HCT116 (cell line): ENCODE results near the gene FGF14. TPM values are rescaled to one million over a fixed set of nuclear protein-coding genes. Genes with fewer than 3 reads are reported as not detected.

ENCODE experiments used
- ATAC-seq: fragments of 200-7000 bp; cut with Tn5 transposase; 2 replicates; pipeline ENCODE4 v1.9.1; 2020; ENCODE audit warnings: mild to moderate bottlenecking, moderate library complexity
- BruUV-seq: library from RNA; stranded (reverse); fragments of 400-500 nt; replicated peaks from 2 replicates; lab custom pipeline; 2021; lab: Mats Ljungman, UMichigan
- CTCF ChIA-PET: fragments of 300-600 bp; sonication (Branson Sonifier 250); formaldehyde crosslinking; loops from one replicate; lab custom pipeline; 2021; ENCODE audit warnings: antibody characterized with exemption; lab: Charles Lee
- POLR2A ChIA-PET: fragments of 300-600, 350-600 bp; sonication (Branson Sonifier 250); formaldehyde crosslinking; loops from one replicate; lab custom pipeline; 2021; ENCODE audit warnings: antibody characterized with exemption; lab: Charles Lee
- RAD21 ChIA-PET, 2 experiments: fragments of 300-600 bp; sonication (Branson Sonifier 250); formaldehyde crosslinking; loops; one replicate each; lab custom pipeline; 2023; ENCODE audit warnings: low total read pairs in 2 of 2; ENCODE audit not compliant: uncharacterized antibody in 2 of 2, unreplicated experiment in 2 of 2, low non-redundant PET in 1 of 2; lab: Charles Lee
- DNase-seq: peaks from one replicate; pipeline ENCODE4 v3.0.0-alpha.2; 2010; ENCODE audit warnings: low read depth, low spot score
- H2AFZ ChIP-seq: fragments of 200-600 bp; shearing (Covaris generic), sonication (generic); 2 replicates; pipeline ENCODE4 v1.6.1; 2017; ENCODE audit warnings: low read depth, mixed run types, mixed read lengths, antibody characterized with exemption, low read length; ENCODE audit not compliant: poor library complexity, severe bottlenecking
- H3K27ac ChIP-seq: 2 replicates; pipeline ENCODE4 v1.5.1; 2012; ENCODE audit warnings: low read depth, low read length
- H3K27me3 ChIP-seq: fragments of 200-600 bp; sonication (generic); 2 replicates; pipeline ENCODE4 v1.6.1; 2016; ENCODE audit warnings: mixed run types, low read length, mixed read lengths; ENCODE audit not compliant: insufficient read depth
- H3K36me3 ChIP-seq, 2 experiments: fragments of 200-500 bp in 1 of 2; fragments of 200-600 bp in 1 of 2; sonication (Bioruptor generic) in 1 of 2; sonication (generic) in 1 of 2; 2 replicates each; pipeline versions ENCODE4 v1.5.1 to v1.6.1; 2014 to 2016; ENCODE audit warnings: low read length in 2 of 2, inconsistent platforms in 1 of 2, mixed read lengths in 1 of 2, mixed run types in 1 of 2; ENCODE audit not compliant: insufficient read depth in 2 of 2, control insufficient read depth in 1 of 2
- H3K4me1 ChIP-seq, 2 experiments: fragments of 200-600 bp in 1 of 2; sonication (generic) in 1 of 2; 2 replicates each; pipeline versions ENCODE4 v1.5.1 to v1.6.1; 2012 to 2017; ENCODE audit warnings: low read length in 2 of 2, inconsistent platforms in 1 of 2, mild to moderate bottlenecking in 1 of 2, mixed read lengths in 1 of 2, mixed run types in 1 of 2, moderate library complexity in 1 of 2; ENCODE audit not compliant: insufficient read depth in 2 of 2, control insufficient read depth in 1 of 2
- H3K4me2 ChIP-seq: fragments of 200-600 bp; sonication (generic); 2 replicates; pipeline ENCODE4 v1.6.1; 2017; ENCODE audit warnings: mixed run types, low read length, mixed read lengths
- H3K4me3 ChIP-seq, 2 experiments: fragments of 200-600 bp in 1 of 2; sonication (generic) in 1 of 2; replicated peaks in 1 of 2; 2 replicates each; pipeline ENCODE4 v1.5.1; 2011 to 2016; ENCODE audit warnings: low read length in 2 of 2, control low read depth in 1 of 2, low read depth in 1 of 2, mild to moderate bottlenecking in 1 of 2, mixed read lengths in 1 of 2, mixed run types in 1 of 2
- H3K79me2 ChIP-seq: fragments of 200-600 bp; sonication (generic); 2 replicates; pipeline ENCODE4 v1.6.1; 2017; ENCODE audit warnings: mild to moderate bottlenecking, mixed run types, low read length, moderate library complexity, mixed read lengths; ENCODE audit not compliant: insufficient read depth
- H3K9ac ChIP-seq: fragments of 200-600 bp; sonication (generic); 2 replicates; pipeline ENCODE4 v1.6.1; 2016; ENCODE audit warnings: low read length, mixed read lengths
- H3K9me2 ChIP-seq: fragments of 200-600 bp; sonication (generic), shearing (Covaris generic); 2 replicates; pipeline ENCODE4 v1.6.1; 2017; ENCODE audit warnings: mixed run types, mild to moderate bottlenecking, moderate library complexity; ENCODE audit not compliant: insufficient read depth
- H3K9me3 ChIP-seq, 2 experiments: fragments of 200-500 bp in 1 of 2; fragments of 200-600 bp in 1 of 2; sonication (Bioruptor generic) in 1 of 2; sonication (generic) in 1 of 2; 2 replicates each; pipeline ENCODE4 v1.6.1; 2014 to 2017; ENCODE audit warnings: low read length in 2 of 2, mixed read lengths in 2 of 2, inconsistent platforms in 1 of 2, low read depth in 1 of 2, mild to moderate bottlenecking in 1 of 2, mixed run types in 1 of 2, moderate library complexity in 1 of 2; ENCODE audit not compliant: control insufficient read depth in 1 of 2, insufficient read depth in 1 of 2
- H4K20me1 ChIP-seq: fragments of 200-600 bp; sonication (generic), shearing (Covaris generic); 2 replicates; pipeline ENCODE4 v1.6.1; 2017; ENCODE audit warnings: mixed run types, mild to moderate bottlenecking, moderate library complexity; ENCODE audit not compliant: insufficient read depth
- CBX3 ChIP-seq: IDR thresholded peaks from 2 replicates; pipeline ENCODE4 v1.6.1; 2012; ENCODE audit warnings: low read depth
- EGR1 ChIP-seq: IDR thresholded peaks from 2 replicates; pipeline ENCODE4 v1.6.1; 2012; ENCODE audit warnings: low read depth
- ELF1 ChIP-seq: IDR thresholded peaks from 2 replicates; pipeline ENCODE4 v1.6.1; 2012; ENCODE audit warnings: low read depth, borderline replicate concordance
- EZH2 ChIP-seq: fragments of 200-600 bp; sonication (generic); IDR thresholded peaks from 2 replicates; pipeline ENCODE4 v1.6.1; 2017; ENCODE audit warnings: antibody characterized with exemption, mixed run types
- FOSL1 ChIP-seq: IDR thresholded peaks from 2 replicates; pipeline ENCODE4 v1.6.1; 2012; ENCODE audit warnings: low read depth
- JUND ChIP-seq: IDR thresholded peaks from 2 replicates; pipeline ENCODE4 v1.6.1; 2012
- POLR2A ChIP-seq: IDR thresholded peaks from 2 replicates; pipeline ENCODE4 v1.7.0; 2011; ENCODE audit warnings: borderline replicate concordance; ENCODE audit not compliant: insufficient read depth, insufficient read length; ENCODE audit errors: extremely low read depth
- POLR2AphosphoS5 ChIP-seq: IDR thresholded peaks from 2 replicates; pipeline ENCODE4 v1.6.1; 2011; ENCODE audit warnings: mild to moderate bottlenecking, low read depth, low read length, moderate library complexity
- REST ChIP-seq: IDR thresholded peaks from 2 replicates; pipeline ENCODE4 v1.6.1; 2012; ENCODE audit warnings: low read depth
- YY1 ChIP-seq: IDR thresholded peaks from 2 replicates; pipeline ENCODE4 v1.6.1; 2011; ENCODE audit warnings: low read length, low read depth, moderate library complexity, mild to moderate bottlenecking; ENCODE audit not compliant: insufficient replicate concordance; ENCODE audit errors: extremely low read depth
- ZFX ChIP-seq: fragments of 450-650 bp; IDR thresholded peaks from 2 replicates; pipeline ENCODE4 v1.6.1; 2017
- intact Hi-C: fragments of 100-400 bp; cut with micrococcal nuclease; formaldehyde crosslinking; loops from 2 replicates; pipeline ENCODE4 v1.10.0; 2022
- total RNA-seq: library from RNA; stranded (reverse); gene quantifications from one replicate; pipeline ENCODE4 v1.2.1, GENCODE V29; 2021; ENCODE audit not compliant: unreplicated experiment
- TF ChIP-seq, protein P1 (sequence below): IDR thresholded peaks from 2 replicates; pipeline ENCODE4 v1.6.1; 2011; ENCODE audit warnings: mild to moderate bottlenecking, low read length, moderate library complexity; ENCODE audit not compliant: insufficient replicate concordance; ENCODE audit errors: extremely low read depth
- TF ChIP-seq, protein P2 (sequence below): IDR thresholded peaks from 2 replicates; pipeline ENCODE4 v1.6.1; 2012
- TF ChIP-seq, protein P3 (sequence below), 3 experiments: fragments of 200-600 bp in 1 of 3; sonication (generic) in 1 of 3; IDR thresholded peaks in 2 of 3; conservative IDR thresholded peaks in 1 of 3; 2 replicates each; pipeline ENCODE4 v1.5.1; 2012 to 2017; ENCODE audit warnings: low read depth in 2 of 3, low read length in 2 of 3, antibody characterized with exemption in 1 of 3, borderline replicate concordance in 1 of 3, control low read depth in 1 of 3, mild to moderate bottlenecking in 1 of 3, mixed read lengths in 1 of 3, mixed run types in 1 of 3, moderate library complexity in 1 of 3; ENCODE audit not compliant: insufficient read depth in 1 of 3
- TF ChIP-seq, protein P4 (sequence below): IDR thresholded peaks from 2 replicates; pipeline ENCODE4 v1.6.1; 2012

The FGF14 gene
- total RNA-seq, 1 experiment from 2014 or later = not detected

DNA sequence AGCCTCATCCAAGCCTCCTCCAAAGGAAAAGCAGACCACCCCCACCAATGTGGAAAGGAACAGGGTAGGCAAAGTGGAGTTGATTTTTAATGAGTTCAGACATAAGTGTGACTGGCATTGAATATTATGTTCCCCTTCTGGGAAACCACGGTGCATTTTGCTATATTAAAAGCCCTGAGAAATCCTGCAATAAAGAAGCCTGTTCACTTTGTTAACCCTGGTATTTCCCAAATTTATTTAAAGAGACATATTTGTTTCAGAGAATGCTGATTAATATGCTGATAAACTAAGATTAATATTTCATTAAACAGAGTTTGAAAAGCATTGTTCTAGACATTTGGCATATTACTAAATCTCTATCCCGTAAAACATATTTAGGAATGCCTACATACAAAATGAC lies 151.4 kb downstream of the FGF14 start:
- CTCF ChIA-PET = no interaction called here
- Histone ChIP-seq H3K27me3 (no peaks in the 10 kb centered on the region), H3K27ac (no peak overlapping the region), H3K36me3 (no peaks in the 10 kb centered on the region), H3K9me2 (no peaks in the 10 kb centered on the region), H3K4me2 (no peak overlapping the region), H3K4me1 (no peaks in the 10 kb centered on the region), H3K9me3 (no peaks in the 10 kb centered on the region; a peak in 1 of 4 replicates), H4K20me1 (no peaks in the 10 kb centered on the region), H2AFZ (no peak overlapping the region), H3K4me3 (no peak overlapping the region), H3K9ac (no peak overlapping the region), H3K79me2 (no peaks in the 10 kb centered on the region)
- POLR2A ChIA-PET = no interaction called here
- TF ChIP-seq, protein P1, sequence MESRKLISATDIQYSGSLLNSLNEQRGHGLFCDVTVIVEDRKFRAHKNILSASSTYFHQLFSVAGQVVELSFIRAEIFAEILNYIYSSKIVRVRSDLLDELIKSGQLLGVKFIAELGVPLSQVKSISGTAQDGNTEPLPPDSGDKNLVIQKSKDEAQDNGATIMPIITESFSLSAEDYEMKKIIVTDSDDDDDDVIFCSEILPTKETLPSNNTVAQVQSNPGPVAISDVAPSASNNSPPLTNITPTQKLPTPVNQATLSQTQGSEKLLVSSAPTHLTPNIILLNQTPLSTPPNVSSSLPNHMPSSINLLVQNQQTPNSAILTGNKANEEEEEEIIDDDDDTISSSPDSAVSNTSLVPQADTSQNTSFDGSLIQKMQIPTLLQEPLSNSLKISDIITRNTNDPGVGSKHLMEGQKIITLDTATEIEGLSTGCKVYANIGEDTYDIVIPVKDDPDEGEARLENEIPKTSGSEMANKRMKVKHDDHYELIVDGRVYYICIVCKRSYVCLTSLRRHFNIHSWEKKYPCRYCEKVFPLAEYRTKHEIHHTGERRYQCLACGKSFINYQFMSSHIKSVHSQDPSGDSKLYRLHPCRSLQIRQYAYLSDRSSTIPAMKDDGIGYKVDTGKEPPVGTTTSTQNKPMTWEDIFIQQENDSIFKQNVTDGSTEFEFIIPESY = no peak
- TF ChIP-seq, protein P2, sequence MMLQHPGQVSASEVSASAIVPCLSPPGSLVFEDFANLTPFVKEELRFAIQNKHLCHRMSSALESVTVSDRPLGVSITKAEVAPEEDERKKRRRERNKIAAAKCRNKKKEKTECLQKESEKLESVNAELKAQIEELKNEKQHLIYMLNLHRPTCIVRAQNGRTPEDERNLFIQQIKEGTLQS = no peak
- TF ChIP-seq POLR2A (no peak), EGR1 (no peak), POLR2AphosphoS5 (no peak), EZH2 (no peak), ZFX (no peak), REST (no peak), YY1 (no peak), ELF1 (no peak), FOSL1 (no peak), CBX3 (no peak), JUND (no peak)
- TF ChIP-seq, protein P3, sequence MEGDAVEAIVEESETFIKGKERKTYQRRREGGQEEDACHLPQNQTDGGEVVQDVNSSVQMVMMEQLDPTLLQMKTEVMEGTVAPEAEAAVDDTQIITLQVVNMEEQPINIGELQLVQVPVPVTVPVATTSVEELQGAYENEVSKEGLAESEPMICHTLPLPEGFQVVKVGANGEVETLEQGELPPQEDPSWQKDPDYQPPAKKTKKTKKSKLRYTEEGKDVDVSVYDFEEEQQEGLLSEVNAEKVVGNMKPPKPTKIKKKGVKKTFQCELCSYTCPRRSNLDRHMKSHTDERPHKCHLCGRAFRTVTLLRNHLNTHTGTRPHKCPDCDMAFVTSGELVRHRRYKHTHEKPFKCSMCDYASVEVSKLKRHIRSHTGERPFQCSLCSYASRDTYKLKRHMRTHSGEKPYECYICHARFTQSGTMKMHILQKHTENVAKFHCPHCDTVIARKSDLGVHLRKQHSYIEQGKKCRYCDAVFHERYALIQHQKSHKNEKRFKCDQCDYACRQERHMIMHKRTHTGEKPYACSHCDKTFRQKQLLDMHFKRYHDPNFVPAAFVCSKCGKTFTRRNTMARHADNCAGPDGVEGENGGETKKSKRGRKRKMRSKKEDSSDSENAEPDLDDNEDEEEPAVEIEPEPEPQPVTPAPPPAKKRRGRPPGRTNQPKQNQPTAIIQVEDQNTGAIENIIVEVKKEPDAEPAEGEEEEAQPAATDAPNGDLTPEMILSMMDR (IDR thresholded peaks at IDR 0.05 in 2 of 3, conservative IDR thresholded peaks at IDR 0.05 in 1 of 3; ENCODE audit: borderline replicate concordance in 1 of 3, insufficient read depth in 1 of 3, low read depth in 2 of 3, low read length in 2 of 3) = no peak
- TF ChIP-seq, protein P4, sequence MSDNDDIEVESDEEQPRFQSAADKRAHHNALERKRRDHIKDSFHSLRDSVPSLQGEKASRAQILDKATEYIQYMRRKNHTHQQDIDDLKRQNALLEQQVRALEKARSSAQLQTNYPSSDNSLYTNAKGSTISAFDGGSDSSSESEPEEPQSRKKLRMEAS = no peak
- intact Hi-C loops = no loop called here
- DNase-seq (no peak), ATAC-seq (no peak)
- RAD21 ChIA-PET = no interaction called here
- no TSS peak for BruUV-seq
